ENCODE data around the gene SAMD13.

DNA sequence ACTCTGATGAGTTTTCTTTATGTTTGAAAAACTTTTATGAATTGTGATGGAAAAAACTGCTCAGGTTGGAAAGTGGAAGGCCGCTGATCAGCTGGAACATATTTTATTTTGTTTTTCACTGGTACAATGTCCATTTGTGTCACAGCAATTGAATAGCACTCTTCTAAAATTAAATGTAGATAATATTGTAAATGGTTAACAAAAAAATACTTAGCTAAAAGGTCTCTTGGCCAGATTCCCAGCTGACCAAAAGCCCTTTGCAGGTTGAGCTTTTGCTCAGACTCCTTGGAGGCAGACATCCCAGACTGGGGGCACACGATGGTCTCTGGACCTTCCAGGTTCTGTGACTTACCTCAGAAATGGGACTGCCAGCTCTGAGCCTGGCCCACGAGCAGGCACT, 26.3 kb downstream of the SAMD13 start:
- no peak for TF ChIP-seq EZH2 (IDR thresholded peaks at IDR 0.05)
- no peak for TF ChIP-seq POLR2AphosphoS5 (IDR thresholded peaks at IDR 0.05; ENCODE audit: borderline replicate concordance, low read depth, low read length)
- no peak for TF ChIP-seq FOXP2 (optimal IDR thresholded peaks at IDR 0.05; ENCODE audit: control extremely low read depth, extremely low read length, insufficient read depth)

Data from SK-N-MC (cell line).